ENCODE measurements around the gene ABHD14A. TPM values are rescaled to one million over a fixed set of nuclear protein-coding genes. Genes with fewer than 3 reads are reported as not detected.

The ABHD14A gene
- total and polyA plus RNA-seq, 3 donors from 2014 or later, result 27.7 to 51.6 (median 38.9) TPM

DNA sequence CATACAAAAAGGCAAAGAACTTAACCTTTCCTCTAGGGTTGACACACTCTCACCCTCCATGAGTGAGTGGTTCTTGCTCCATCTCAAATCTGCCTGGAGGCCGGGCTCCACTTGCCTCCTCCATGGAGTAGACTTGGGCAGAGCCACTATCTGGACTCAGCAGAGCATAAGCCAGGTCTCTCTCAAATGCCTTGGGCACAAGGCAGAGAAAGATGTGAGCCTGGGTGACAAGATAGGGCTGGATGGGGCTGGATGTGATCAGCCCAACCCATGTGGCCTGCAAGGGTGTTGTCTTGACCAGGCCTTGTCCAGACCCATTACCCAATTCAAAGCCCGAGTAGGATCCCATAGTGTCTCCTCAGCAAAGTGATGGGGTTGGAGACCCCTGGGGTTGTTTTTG is 25.0 kb downstream of the ABHD14A start:
- no peaks in the 10 kb centered on the region for H3K27me3 ChIP-seq
- H3K27ac ChIP-seq, result no peak overlapping the region
- no peak for TF ChIP-seq POLR2A (IDR thresholded peaks at IDR 0.05)
- TF ChIP-seq, protein P1, sequence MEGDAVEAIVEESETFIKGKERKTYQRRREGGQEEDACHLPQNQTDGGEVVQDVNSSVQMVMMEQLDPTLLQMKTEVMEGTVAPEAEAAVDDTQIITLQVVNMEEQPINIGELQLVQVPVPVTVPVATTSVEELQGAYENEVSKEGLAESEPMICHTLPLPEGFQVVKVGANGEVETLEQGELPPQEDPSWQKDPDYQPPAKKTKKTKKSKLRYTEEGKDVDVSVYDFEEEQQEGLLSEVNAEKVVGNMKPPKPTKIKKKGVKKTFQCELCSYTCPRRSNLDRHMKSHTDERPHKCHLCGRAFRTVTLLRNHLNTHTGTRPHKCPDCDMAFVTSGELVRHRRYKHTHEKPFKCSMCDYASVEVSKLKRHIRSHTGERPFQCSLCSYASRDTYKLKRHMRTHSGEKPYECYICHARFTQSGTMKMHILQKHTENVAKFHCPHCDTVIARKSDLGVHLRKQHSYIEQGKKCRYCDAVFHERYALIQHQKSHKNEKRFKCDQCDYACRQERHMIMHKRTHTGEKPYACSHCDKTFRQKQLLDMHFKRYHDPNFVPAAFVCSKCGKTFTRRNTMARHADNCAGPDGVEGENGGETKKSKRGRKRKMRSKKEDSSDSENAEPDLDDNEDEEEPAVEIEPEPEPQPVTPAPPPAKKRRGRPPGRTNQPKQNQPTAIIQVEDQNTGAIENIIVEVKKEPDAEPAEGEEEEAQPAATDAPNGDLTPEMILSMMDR (IDR thresholded peaks at IDR 0.05), result no peak
- H3K4me3 ChIP-seq, result no peak overlapping the region
- no peak for DNase-seq
- peaks cover 12% of the 10 kb centered on the region for H3K4me1 ChIP-seq
- intact Hi-C loops (cut with DNase I; ENCODE audit: low total_unique reads), result loop anchor here (5.0 to 10.0 kb wide), 2 partner anchors 55 to 142 kb away; partner anchors contain the start of gene DUSP7
- H3K36me3 ChIP-seq (ENCODE audit: low read depth, missing control alignments), result no peaks in the 10 kb centered on the region
- H3K9me3 ChIP-seq, result no peaks in the 10 kb centered on the region
- WGBS, 2 donors, result 76 to 83% methylated on average over 2 of the region's 2 CpGs

DNA sequence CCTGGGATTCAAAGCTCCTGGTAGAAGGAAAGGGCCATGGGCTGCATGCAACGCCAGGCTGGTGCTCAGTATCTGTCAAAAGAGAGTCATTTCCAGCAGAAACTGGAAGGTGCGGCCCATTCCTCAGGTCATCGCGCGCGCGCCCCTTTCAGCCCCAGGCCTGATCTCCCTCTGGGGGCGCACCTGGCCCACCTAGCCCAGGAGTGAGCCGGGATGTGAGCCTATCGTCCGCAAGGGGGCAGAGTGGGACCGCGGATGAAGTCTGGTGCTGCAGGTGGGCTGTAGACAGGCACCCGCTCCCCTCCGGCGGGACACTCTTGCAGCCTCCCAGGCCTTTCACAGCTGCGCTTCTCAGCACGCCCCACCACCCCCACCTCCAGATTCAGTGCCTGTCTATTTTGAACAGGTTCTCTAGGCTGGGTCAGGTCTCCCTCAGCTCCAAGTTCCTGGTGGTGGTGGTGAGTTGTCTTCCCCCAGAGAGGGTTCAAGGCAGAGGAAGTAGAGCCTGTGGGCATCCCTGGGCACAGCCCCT is 26.6 kb downstream of the ABHD14A start:
- intact Hi-C loops (cut with DNase I; ENCODE audit: low total_unique reads), result loop anchor here (5.0 to 10.0 kb wide), 2 partner anchors 53 to 141 kb away; partner anchors contain the start of gene DUSP7
- Histone ChIP-seq H3K4me1 (peaks cover 25% of the 10 kb centered on the region), H3K27ac (no peak overlapping the region), H3K9me3 (no peaks in the 10 kb centered on the region), H3K4me3 (no peak overlapping the region), H3K27me3 (no peaks in the 10 kb centered on the region), H3K36me3 (ENCODE audit: low read depth, missing control alignments) (no peaks in the 10 kb centered on the region)
- DNase-seq, result peak; percentile 81
- TF ChIP-seq, protein P1 (IDR thresholded peaks at IDR 0.05), result peak; percentile 82 to 96 (median 88)
- no peak for TF ChIP-seq POLR2A (IDR thresholded peaks at IDR 0.05)
- WGBS, 2 donors, result 12 to 14% methylated on average over 11 to 18 of the region's 18 CpGs

DNA sequence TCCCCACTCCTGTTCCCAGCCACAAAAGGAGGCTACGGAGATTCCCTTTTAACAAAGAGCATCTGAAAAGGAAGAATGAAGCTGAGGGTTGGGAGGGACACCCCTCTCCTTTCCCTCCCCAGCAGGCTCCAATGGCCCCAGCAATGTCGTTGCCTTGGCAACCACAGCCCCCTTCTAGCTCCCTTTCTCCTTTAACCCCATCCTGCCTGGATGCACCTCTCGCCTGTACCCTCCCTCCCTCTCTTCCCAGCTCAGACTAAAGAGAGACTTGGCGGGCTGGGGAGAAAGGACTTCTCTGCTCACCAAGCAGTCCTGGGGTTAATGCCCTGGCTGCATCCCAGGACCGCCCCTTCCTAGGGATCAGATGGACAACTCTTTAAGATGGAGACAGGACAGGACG is 27.9 kb downstream of the ABHD14A start:
- Histone ChIP-seq H3K4me1 (peaks cover 37% of the 10 kb centered on the region), H3K9me3 (no peaks in the 10 kb centered on the region), H3K36me3 (ENCODE audit: low read depth, missing control alignments) (no peaks in the 10 kb centered on the region), H3K27ac (no peak overlapping the region), H3K4me3 (no peak overlapping the region), H3K27me3 (no peaks in the 10 kb centered on the region)
- no peak for DNase-seq
- intact Hi-C loops (cut with DNase I; ENCODE audit: low total_unique reads), result loop anchor here (5.0 to 10.0 kb wide), 2 partner anchors 52 to 140 kb away; partner anchors contain the start of gene DUSP7
- TF ChIP-seq, protein P1 (IDR thresholded peaks at IDR 0.05), result no peak
- no peak for TF ChIP-seq POLR2A (IDR thresholded peaks at IDR 0.05)
- 77% methylated on average over 6 of the region's 6 CpGs for WGBS, 2 donors

DNA sequence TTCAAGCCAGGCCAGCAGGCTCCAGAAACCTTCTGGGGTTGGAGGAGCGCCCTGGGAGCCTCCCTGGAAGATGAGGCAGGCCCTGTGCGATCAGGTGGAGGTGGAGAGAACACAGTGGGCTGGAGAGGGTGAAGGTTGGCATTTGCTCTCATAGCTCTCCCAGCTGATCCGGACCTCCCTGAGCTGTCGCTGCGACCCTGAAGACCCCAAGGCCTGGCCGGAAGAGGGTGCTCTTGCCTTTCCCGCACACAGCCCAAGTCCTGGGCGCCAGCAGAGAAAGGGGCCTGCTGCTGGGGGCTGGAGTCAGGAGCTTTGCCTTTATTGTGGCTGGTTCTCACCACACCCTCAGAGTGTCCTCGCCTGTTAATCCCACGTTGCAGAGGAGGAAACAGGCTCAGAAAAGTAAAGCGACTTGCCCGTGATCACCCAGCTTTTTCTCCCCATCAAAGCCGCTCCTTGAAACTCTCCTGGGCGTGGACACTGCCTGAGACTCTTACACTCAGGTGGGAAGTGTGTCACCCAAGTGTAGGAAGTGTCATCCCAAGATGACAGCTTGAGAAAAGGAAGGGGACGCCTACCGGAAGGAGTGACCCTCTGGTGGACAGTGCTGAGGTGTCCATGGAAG is 29.4 kb downstream of the ABHD14A start:
- no peak for TF ChIP-seq POLR2A (IDR thresholded peaks at IDR 0.05)
- TF ChIP-seq, protein P1 (IDR thresholded peaks at IDR 0.05), result peak; percentile 36 to 51 (median 49)
- H3K4me1 ChIP-seq, result peaks cover 39% of the 10 kb centered on the region
- no peak overlapping the region for H3K4me3 ChIP-seq
- no peak overlapping the region for H3K27ac ChIP-seq
- no peaks in the 10 kb centered on the region for H3K36me3 ChIP-seq (ENCODE audit: low read depth, missing control alignments)
- no peaks in the 10 kb centered on the region for H3K9me3 ChIP-seq
- no peaks in the 10 kb centered on the region for H3K27me3 ChIP-seq
- WGBS, 2 donors, result 57 to 74% methylated on average over 10 to 16 of the region's 16 CpGs
- intact Hi-C loops (cut with DNase I; ENCODE audit: low total_unique reads), result loop anchor here (5.0 to 10.0 kb wide), 2 partner anchors 51 to 138 kb away; partner anchors contain the start of gene DUSP7
- peak; percentile 62 for DNase-seq

Data from testis (tissue), 3 donors.